Left ventricle myocardium inferior (tissue), 1 donor: ENCODE measurements around the gene INPP5B. TPM values are rescaled to one million over a fixed set of nuclear protein-coding genes. Genes with fewer than 3 reads are reported as not detected.

Experiments
- DNase-seq: peaks from one replicate; pipeline ENCODE4 v3.0.0-alpha.2; 2020
- H3K27ac ChIP-seq: fragments of 200-600 bp; replicated peaks from 2 replicates; pipeline ENCODE4 v1.8.0; 2021
- H3K27me3 ChIP-seq: fragments of 200-600 bp; 2 replicates; pipeline ENCODE4 v1.8.0; 2021; ENCODE audit warnings: low read depth
- H3K36me3 ChIP-seq: fragments of 200-600 bp; 2 replicates; pipeline ENCODE4 v1.8.0; 2021
- H3K4me1 ChIP-seq: fragments of 200-600 bp; 2 replicates; pipeline ENCODE4 v1.8.0; 2021
- H3K4me3 ChIP-seq: fragments of 200-600 bp; 2 replicates; pipeline ENCODE4 v1.8.0; 2021; ENCODE audit warnings: mild to moderate bottlenecking, moderate library complexity
- H3K9me3 ChIP-seq: fragments of 200-600 bp; replicated peaks from 2 replicates; pipeline ENCODE4 v1.8.0; 2021
- intact Hi-C: fragments of 100-400 bp; cut with micrococcal nuclease; formaldehyde crosslinking; loops from one replicate; pipeline ENCODE4 v1.11.0; 2022
- total RNA-seq: library from RNA; stranded (reverse); fragmentation: NEBNext Ultra II Directional; extraction: Animal tissue kit (Norgen Biotek cat#: 25700); gene quantifications from one replicate; pipeline ENCODE4 v1.2.1, GENCODE V29; 2021
- TF ChIP-seq, protein P1 (sequence below): fragments of 200-600 bp; IDR thresholded peaks from 2 replicates; pipeline ENCODE4 v1.8.0; 2021; ENCODE audit warnings: antibody characterized with exemption, mild to moderate bottlenecking, borderline replicate concordance
- donor health status: DM: no; HTN: yes; CAD: no; lungs with severe emphysema.

INPP5B gene
- total RNA-seq, 1 donor from 2014 or later = 10.9 TPM

DNA sequence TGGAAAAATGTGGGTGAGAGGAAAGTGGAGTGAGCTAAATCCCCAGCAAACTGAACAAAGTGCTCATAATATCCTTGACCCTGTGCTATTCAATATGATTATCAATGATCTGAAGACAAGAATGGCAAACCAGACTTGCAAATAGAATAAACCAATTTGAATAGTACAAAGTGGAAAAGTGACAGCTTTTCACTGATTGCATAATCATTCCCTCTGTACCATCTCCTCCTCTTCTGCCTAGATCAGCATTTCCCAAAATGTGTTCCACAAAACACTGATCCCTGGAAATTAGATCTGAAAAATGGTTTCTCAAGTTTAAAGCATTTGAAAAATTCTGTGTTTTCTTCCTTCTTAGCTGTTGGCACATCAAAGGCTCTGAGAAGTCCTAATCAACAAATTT lies 95.6 kb downstream of the INPP5B start:
- no peak overlapping the region for H3K4me3 ChIP-seq
- DNase-seq = no peak
- TF ChIP-seq, protein P1, sequence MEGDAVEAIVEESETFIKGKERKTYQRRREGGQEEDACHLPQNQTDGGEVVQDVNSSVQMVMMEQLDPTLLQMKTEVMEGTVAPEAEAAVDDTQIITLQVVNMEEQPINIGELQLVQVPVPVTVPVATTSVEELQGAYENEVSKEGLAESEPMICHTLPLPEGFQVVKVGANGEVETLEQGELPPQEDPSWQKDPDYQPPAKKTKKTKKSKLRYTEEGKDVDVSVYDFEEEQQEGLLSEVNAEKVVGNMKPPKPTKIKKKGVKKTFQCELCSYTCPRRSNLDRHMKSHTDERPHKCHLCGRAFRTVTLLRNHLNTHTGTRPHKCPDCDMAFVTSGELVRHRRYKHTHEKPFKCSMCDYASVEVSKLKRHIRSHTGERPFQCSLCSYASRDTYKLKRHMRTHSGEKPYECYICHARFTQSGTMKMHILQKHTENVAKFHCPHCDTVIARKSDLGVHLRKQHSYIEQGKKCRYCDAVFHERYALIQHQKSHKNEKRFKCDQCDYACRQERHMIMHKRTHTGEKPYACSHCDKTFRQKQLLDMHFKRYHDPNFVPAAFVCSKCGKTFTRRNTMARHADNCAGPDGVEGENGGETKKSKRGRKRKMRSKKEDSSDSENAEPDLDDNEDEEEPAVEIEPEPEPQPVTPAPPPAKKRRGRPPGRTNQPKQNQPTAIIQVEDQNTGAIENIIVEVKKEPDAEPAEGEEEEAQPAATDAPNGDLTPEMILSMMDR = no peak
- peak overlapping the region; percentile 1 for H3K27ac ChIP-seq
- intact Hi-C loops = no loop called here
- H3K4me1 ChIP-seq = peaks cover 65% of the 10 kb centered on the region
- no peaks in the 10 kb centered on the region for H3K27me3 ChIP-seq
- no peaks in the 10 kb centered on the region for H3K9me3 ChIP-seq
- H3K36me3 ChIP-seq = peaks cover 16% of the 10 kb centered on the region

DNA sequence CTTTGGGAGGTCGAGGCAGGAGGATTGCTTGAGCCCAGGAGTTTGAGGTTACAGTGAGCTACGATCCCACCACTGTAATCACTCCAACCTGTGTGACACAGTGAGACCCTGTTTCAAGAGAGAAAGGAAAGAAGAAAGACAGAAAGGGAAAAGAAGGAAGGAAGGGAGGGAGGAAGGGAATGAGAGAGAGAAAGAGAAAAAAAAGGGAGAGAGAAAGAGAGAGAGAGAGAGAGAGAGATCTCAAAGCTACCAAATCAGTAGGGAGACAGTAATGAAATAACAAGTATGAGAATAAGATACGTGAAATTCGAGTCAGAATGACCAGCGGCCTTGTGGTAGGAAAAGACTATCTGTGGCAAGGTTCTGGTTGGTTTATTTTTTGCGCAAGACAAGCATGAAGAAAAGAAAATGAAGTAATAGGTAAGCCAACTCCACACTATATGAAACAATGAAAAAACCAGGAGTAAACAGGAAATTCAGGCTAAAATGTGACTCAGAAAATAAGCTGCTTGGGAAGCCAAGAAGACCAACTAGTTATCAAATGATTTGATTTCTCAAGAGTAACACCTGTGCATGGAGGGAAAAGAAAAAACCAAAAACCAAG lies 96.4 kb downstream of the INPP5B start:
- Histone ChIP-seq H3K36me3 (peaks cover 12% of the 10 kb centered on the region), H3K4me3 (no peak overlapping the region), H3K9me3 (no peaks in the 10 kb centered on the region), H3K4me1 (peaks cover 63% of the 10 kb centered on the region), H3K27ac (no peak overlapping the region), H3K27me3 (no peaks in the 10 kb centered on the region)
- DNase-seq = no peak
- intact Hi-C loops = no loop called here
- TF ChIP-seq, protein P1 = no peak

GRCh38 chr1:37849480-37849879 lies 97.4 kb downstream of the INPP5B start:
- Histone ChIP-seq H3K27me3 (no peaks in the 10 kb centered on the region), H3K36me3 (peaks cover 5% of the 10 kb centered on the region), H3K4me1 (peaks cover 63% of the 10 kb centered on the region), H3K4me3 (no peak overlapping the region), H3K27ac (no peak overlapping the region), H3K9me3 (no peaks in the 10 kb centered on the region)
- no peak for DNase-seq
- intact Hi-C loops = no loop called here
- TF ChIP-seq, protein P1 = no peak

DNA sequence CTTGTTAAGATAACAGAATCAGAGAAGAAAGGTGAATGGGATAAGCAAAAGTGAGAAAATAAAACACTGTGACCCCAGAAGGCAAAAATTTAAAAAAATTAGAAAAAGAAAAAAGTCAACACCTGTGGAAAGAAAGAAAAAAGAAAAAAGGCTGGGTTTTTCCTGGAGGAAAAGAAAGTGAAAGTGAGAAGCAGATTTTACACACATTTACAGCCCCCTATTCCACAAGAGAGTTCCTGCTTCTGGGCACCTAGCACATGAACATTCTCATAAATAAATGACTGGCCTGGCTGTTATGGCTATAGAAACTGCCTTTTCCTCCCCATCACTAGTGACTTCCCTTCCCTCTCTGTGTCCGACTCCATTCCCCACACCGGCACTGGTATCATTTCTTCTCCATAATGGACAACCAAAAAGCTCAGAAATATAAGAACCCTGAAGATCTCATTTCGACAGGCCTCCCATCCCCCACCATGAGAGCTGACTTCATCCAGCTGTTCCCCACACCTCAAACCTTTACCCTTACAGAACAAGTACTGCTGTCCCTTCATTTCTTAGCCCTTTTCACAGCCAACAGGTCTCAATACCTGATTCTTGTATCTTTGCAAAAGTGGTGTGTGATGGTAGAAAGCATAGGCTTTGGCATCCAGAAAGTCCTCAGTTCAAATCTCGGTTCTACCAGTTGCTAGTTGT lies 100.1 kb downstream of the INPP5B start:
- peaks cover 45% of the 10 kb centered on the region for H3K4me1 ChIP-seq
- no peak for DNase-seq
- no peaks in the 10 kb centered on the region for H3K9me3 ChIP-seq
- TF ChIP-seq, protein P1 = no peak
- no peaks in the 10 kb centered on the region for H3K36me3 ChIP-seq
- no peaks in the 10 kb centered on the region for H3K27me3 ChIP-seq
- no peak overlapping the region for H3K4me3 ChIP-seq
- intact Hi-C loops = no loop called here
- no peak overlapping the region for H3K27ac ChIP-seq

GRCh38 chr1:37845786-37846185 lies 101.1 kb downstream of the INPP5B start:
- intact Hi-C loops = no loop called here

More at GRCh38 chr1:37845786-37846185, 101.1 kb downstream of the INPP5B start:
- H3K36me3 ChIP-seq = no peaks in the 10 kb centered on the region
- no peak for DNase-seq
- H3K27ac ChIP-seq = no peak overlapping the region
- no peaks in the 10 kb centered on the region for H3K9me3 ChIP-seq
- no peaks in the 10 kb centered on the region for H3K27me3 ChIP-seq
- H3K4me3 ChIP-seq = no peak overlapping the region
- peaks cover 35% of the 10 kb centered on the region for H3K4me1 ChIP-seq
- TF ChIP-seq, protein P1 = no peak
